Central memory CD8-positive, alpha-beta T cell (primary cell): Measurements from ENCODE around the gene CNDP2.

Experiments used
- ATAC-seq: fragments of 150-1000 bp; cut with Tn5 transposase; replicated peaks from 2 replicates; pipeline ENCODE4 v1.10.0; 2022; ENCODE audit warnings: mild to moderate bottlenecking, moderate FRiP score, moderate number of reproducible peaks; ENCODE audit not compliant: poor library complexity, severe bottlenecking; ENCODE audit errors: extremely low read depth
- DNase-seq, 2 donors: peaks; one replicate each; pipeline ENCODE4 v3.0.0; 2021; ENCODE audit warnings: low spot score in 2 of 2
- H3K27ac Mint-ChIP-seq: one replicate; pipeline ENCODE4 v1.8.0; 2022; ENCODE audit warnings: low read depth, mild to moderate bottlenecking, moderate library complexity, mixed read lengths
- H3K27me3 Mint-ChIP-seq: one replicate; pipeline ENCODE4 v1.8.0; 2022; ENCODE audit warnings: mixed read lengths
- H3K36me3 Mint-ChIP-seq: one replicate; pipeline ENCODE4 v1.8.0; 2022; ENCODE audit warnings: mild to moderate bottlenecking, moderate library complexity, mixed read lengths; ENCODE audit not compliant: insufficient read depth
- H3K4me1 Mint-ChIP-seq: one replicate; pipeline ENCODE4 v1.8.0; 2022; ENCODE audit warnings: mixed read lengths
- H3K4me3 Mint-ChIP-seq: one replicate; pipeline ENCODE4 v1.8.0; 2022; ENCODE audit warnings: mild to moderate bottlenecking, moderate library complexity, mixed read lengths
- H3K9me3 Mint-ChIP-seq: one replicate; pipeline ENCODE4 v1.8.0; 2022; ENCODE audit warnings: mixed read lengths

Gene CNDP2

DNA sequence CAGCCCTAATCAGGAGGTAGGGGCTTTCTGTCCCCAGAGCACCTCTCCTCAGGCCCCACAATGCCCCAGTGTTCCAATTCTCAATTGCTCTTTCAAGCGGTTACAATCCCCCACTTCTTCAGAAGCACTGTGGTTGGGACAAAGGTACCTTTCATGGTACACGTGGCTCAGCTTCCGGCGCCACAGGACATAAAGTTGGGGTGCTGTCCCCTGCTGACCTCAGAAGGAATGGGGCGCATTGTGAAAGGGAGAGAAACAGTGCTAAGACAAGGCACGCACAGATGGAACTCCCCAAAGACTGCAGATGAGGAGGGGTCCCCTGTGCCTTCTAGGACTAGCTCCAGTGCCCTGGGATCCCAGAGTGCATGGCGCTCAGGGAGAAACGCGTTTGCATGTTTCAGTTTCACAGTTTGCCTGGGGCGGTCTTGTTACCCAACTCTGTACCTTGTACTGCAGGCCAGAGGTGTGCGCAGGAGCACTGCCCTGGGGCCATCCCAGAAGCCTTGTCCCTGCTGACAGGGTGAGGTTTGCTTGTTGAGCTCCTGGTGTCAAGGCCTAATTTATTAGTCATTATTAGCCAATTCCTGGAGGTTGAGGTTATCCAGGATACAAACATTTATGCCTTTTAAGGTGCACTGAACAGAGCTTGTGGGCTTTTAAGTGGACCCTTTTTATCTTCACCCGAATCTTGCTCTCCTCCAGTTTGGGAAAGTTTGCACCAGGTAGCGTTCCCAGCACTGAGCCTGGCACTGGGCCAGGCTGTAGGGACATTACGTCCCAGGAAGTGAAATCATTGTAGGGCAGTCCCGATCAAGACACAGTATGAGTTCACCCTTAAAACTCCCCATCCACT is 45.8 kb downstream of the CNDP2 start:
- H3K9me3 Mint-ChIP-seq = no peaks in the 10 kb centered on the region
- DNase-seq (no peak), ATAC-seq (no peak)
- peaks cover 2% of the 10 kb centered on the region for H3K36me3 Mint-ChIP-seq
- H3K27me3 Mint-ChIP-seq = peaks cover 20% of the 10 kb centered on the region
- no peak overlapping the region for H3K27ac Mint-ChIP-seq
- H3K4me1 Mint-ChIP-seq = peaks cover 6% of the 10 kb centered on the region
- H3K4me3 Mint-ChIP-seq = no peak overlapping the region

DNA sequence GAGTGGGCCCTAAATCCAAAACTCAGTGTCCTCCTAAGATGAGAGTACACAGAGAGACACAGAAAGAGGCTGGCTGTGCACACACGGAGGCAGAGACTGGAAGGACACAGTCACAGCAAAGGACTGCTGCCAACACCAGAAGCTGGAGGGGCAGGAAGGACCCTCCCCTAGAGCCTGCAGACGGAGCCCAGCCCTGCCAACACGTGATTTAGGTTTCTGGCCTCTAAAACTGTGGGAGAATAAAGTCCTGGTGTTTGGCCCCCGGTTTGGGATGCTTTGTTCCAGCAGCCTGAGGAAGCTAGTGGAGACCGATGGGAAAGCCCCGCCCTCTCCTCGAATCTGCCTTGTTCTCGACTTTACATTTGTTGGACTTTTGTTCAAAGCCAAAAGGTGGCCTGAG is 48.7 kb downstream of the CNDP2 start:
- H3K9me3 Mint-ChIP-seq = no peaks in the 10 kb centered on the region
- H3K4me3 Mint-ChIP-seq = no peak overlapping the region
- DNase-seq (no peak), ATAC-seq (no peak)
- H3K27ac Mint-ChIP-seq = no peak overlapping the region
- H3K4me1 Mint-ChIP-seq = peaks cover 6% of the 10 kb centered on the region
- H3K36me3 Mint-ChIP-seq = peaks cover 2% of the 10 kb centered on the region
- H3K27me3 Mint-ChIP-seq = peaks cover 15% of the 10 kb centered on the region

DNA sequence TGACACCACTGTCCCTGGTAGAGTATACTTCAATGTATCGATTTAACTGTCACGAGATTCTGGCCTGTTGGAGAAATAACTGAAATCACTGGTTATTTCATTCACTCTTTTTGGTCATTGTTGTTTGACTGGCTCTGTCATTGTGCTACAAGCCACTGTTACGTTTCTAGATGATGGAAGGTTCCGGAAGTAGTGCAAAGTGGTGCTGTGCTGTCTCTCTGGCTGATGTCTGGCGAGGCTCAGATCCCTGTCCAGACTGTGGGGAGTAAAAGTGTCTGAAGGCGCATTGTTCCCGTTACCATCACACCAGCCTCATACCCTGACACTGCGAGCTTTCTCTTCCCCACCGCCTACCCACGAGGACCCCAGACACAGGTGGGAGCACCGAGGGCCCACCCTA is 49.8 kb downstream of the CNDP2 start:
- no peak for DNase-seq
- Mint-ChIP-seq H3K4me3 (no peak overlapping the region), H3K27ac (no peak overlapping the region), H3K27me3 (peaks cover 15% of the 10 kb centered on the region), H3K36me3 (peaks cover under 1% of the 10 kb centered on the region), H3K4me1 (peaks cover under 1% of the 10 kb centered on the region), H3K9me3 (no peaks in the 10 kb centered on the region)
- no peak for ATAC-seq

- no peaks in the 10 kb centered on the region for H3K36me3 Mint-ChIP-seq
- no peak overlapping the region for H3K4me3 Mint-ChIP-seq
- H3K9me3 Mint-ChIP-seq = no peaks in the 10 kb centered on the region
- peaks cover 20% of the 10 kb centered on the region for H3K27me3 Mint-ChIP-seq
- no peak for DNase-seq
- H3K4me1 Mint-ChIP-seq = peaks cover 3% of the 10 kb centered on the region
- ATAC-seq = no peak
- no peak overlapping the region for H3K27ac Mint-ChIP-seq
Observed at GRCh38 chr18:74546751-74547530, 50.8 kb downstream of the CNDP2 start.

DNA sequence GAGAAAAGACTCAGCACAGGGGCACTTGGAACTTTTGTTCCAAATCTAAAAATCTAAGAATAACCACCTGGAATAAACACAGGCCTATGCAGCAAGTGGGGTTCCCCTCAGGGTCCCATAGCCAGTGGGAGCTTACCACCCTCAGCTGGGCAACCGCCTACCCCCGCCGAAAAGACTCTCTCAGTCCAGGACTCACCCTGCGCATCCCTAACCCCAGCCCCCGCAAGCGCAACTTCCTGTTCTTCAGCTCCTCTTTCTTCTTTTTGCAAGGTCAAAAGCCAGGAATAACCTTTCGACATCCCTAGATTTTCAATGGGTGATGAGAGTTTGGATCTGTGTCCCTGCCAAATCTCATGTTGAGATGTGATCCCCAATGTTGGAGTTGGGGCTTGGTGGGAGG is 51.7 kb downstream of the CNDP2 start:
- Mint-ChIP-seq H3K4me3 (no peak overlapping the region), H3K4me1 (peaks cover 5% of the 10 kb centered on the region), H3K27ac (no peak overlapping the region), H3K27me3 (peaks cover 24% of the 10 kb centered on the region), H3K9me3 (no peaks in the 10 kb centered on the region), H3K36me3 (no peaks in the 10 kb centered on the region)
- ATAC-seq (no peak), DNase-seq (no peak)

- H3K27ac Mint-ChIP-seq = no peak overlapping the region
- ATAC-seq (no peak), DNase-seq (no peak)
- no peaks in the 10 kb centered on the region for H3K9me3 Mint-ChIP-seq
- H3K4me3 Mint-ChIP-seq = no peak overlapping the region
- peaks cover 5% of the 10 kb centered on the region for H3K4me1 Mint-ChIP-seq
- H3K36me3 Mint-ChIP-seq = no peaks in the 10 kb centered on the region
- peaks cover 40% of the 10 kb centered on the region for H3K27me3 Mint-ChIP-seq
Observed at GRCh38 chr18:74549591-74550104, 53.5 kb downstream of the CNDP2 start.

- no peak for DNase-seq
- no peak overlapping the region for H3K4me3 Mint-ChIP-seq
- no peak overlapping the region for H3K27ac Mint-ChIP-seq
- no peaks in the 10 kb centered on the region for H3K9me3 Mint-ChIP-seq
- H3K4me1 Mint-ChIP-seq = peaks cover 5% of the 10 kb centered on the region
- ATAC-seq = no peak
- H3K36me3 Mint-ChIP-seq = no peaks in the 10 kb centered on the region
- H3K27me3 Mint-ChIP-seq = peaks cover 44% of the 10 kb centered on the region
Observed at GRCh38 chr18:74550886-74551285, 54.7 kb downstream of the CNDP2 start.

- H3K4me3 Mint-ChIP-seq = no peak overlapping the region
- H3K27ac Mint-ChIP-seq = no peak overlapping the region
- peaks cover 5% of the 10 kb centered on the region for H3K4me1 Mint-ChIP-seq
- H3K27me3 Mint-ChIP-seq = peaks cover 44% of the 10 kb centered on the region
- ATAC-seq (no peak), DNase-seq (no peak)
- H3K36me3 Mint-ChIP-seq = peaks cover under 1% of the 10 kb centered on the region
- H3K9me3 Mint-ChIP-seq = no peaks in the 10 kb centered on the region
Observed at GRCh38 chr18:74551452-74551851, 55.3 kb downstream of the CNDP2 start.

- H3K36me3 Mint-ChIP-seq = peaks cover 2% of the 10 kb centered on the region
- H3K9me3 Mint-ChIP-seq = no peaks in the 10 kb centered on the region
- DNase-seq = peak; percentile 50 to 65
- peaks cover 49% of the 10 kb centered on the region for H3K27me3 Mint-ChIP-seq
- H3K4me1 Mint-ChIP-seq = peaks cover 5% of the 10 kb centered on the region
- H3K27ac Mint-ChIP-seq = no peak overlapping the region
- H3K4me3 Mint-ChIP-seq = no peak overlapping the region
- ATAC-seq = peak; percentile 90
Observed at GRCh38 chr18:74551936-74552555, 55.9 kb downstream of the CNDP2 start.

GRCh38 chr18:74556126-74556525 is 60.0 kb downstream of the CNDP2 start:
- peaks cover 5% of the 10 kb centered on the region for H3K4me1 Mint-ChIP-seq
- peaks cover 2% of the 10 kb centered on the region for H3K36me3 Mint-ChIP-seq
- no peak overlapping the region for H3K4me3 Mint-ChIP-seq
- H3K27me3 Mint-ChIP-seq = peaks cover 67% of the 10 kb centered on the region
- H3K27ac Mint-ChIP-seq = no peak overlapping the region
- DNase-seq (no peak), ATAC-seq (no peak)
- H3K9me3 Mint-ChIP-seq = no peaks in the 10 kb centered on the region

DNA sequence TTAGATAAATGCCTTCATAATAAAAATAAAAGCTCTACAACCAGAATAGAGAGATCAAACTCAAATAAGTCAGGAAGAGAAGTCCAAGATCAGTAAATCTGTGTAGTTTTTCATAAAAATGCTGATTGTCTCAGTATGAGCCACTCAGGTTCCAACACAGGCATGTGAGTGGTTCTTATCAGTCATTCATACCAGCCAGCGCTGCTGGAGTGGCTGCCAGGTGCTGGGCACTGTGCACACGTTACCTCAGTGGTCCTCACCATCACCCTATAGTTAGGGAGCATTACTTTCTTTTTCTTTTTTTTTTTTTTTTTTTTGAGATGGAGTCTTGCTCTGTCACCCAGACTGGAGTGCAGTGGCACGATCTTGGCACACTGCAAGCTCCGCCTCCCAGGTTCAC is 61.9 kb downstream of the CNDP2 start:
- peaks cover 57% of the 10 kb centered on the region for H3K27me3 Mint-ChIP-seq
- peaks cover 2% of the 10 kb centered on the region for H3K36me3 Mint-ChIP-seq
- ATAC-seq (no peak), DNase-seq (no peak)
- H3K9me3 Mint-ChIP-seq = no peaks in the 10 kb centered on the region
- no peak overlapping the region for H3K27ac Mint-ChIP-seq
- H3K4me1 Mint-ChIP-seq = no peaks in the 10 kb centered on the region
- no peak overlapping the region for H3K4me3 Mint-ChIP-seq

DNA sequence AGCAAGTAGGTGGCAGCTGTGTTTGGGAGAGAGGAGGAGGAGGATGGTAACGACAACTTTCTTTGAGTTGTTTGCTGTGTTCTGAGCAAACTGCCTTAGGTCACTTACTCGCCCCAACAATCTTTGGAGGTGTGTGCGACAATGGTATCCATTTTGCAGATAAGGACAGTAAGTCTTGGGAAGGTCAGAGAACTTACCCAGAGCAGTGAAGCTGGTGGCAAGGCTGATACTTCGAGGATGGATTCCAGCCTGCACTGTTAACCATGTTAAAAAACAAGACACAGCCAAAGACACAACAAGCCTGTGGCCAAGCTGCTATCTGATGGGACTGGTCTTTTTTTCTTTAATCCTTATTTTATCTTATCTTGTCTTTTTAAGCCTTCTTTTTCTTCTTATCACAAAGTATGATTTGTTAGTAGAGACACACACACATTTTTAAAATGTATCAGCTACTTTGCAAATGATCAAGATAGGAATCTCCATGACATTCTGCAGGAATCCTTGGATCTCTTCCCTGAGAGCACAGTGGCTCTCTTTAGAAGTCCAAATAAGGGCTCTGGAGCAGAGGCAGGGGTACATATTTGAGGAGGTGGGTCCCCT is 66.1 kb downstream of the CNDP2 start:
- Mint-ChIP-seq H3K9me3 (no peaks in the 10 kb centered on the region), H3K27ac (no peak overlapping the region), H3K36me3 (no peaks in the 10 kb centered on the region), H3K4me1 (no peaks in the 10 kb centered on the region), H3K4me3 (no peak overlapping the region), H3K27me3 (peaks cover 27% of the 10 kb centered on the region)
- ATAC-seq (no peak), DNase-seq (no peak)
